Astrocyte of the spinal cord (primary cell): ENCODE data around the gene PCBD2.
"Not testable (repeated sequence)": the region's sequence is repeated elsewhere in the genome, so short reads cannot be mapped to it uniquely, and the experiment has no call there.

Experiments
- DNase-seq: peaks from one replicate; pipeline ENCODE4 v3.0.0; 2011; ENCODE audit warnings: low read depth, low spot score
- H3K4me3 ChIP-seq: 2 replicates; pipeline ENCODE4 v1.5.1; 2011; ENCODE audit warnings: low read depth, mild to moderate bottlenecking, low read length, moderate library complexity
- CTCF ChIP-seq: IDR thresholded peaks from 2 replicates; pipeline ENCODE4 v1.5.1; 2012; ENCODE audit warnings: low read depth, mild to moderate bottlenecking, low read length, inconsistent platforms
- in situ Hi-C: cut with HindIII; loops from 2 replicates; pipeline ENCODE4 v1.10.0; 2017; ENCODE audit warnings: low sequenced_read_pairs

PCBD2 gene

DNA sequence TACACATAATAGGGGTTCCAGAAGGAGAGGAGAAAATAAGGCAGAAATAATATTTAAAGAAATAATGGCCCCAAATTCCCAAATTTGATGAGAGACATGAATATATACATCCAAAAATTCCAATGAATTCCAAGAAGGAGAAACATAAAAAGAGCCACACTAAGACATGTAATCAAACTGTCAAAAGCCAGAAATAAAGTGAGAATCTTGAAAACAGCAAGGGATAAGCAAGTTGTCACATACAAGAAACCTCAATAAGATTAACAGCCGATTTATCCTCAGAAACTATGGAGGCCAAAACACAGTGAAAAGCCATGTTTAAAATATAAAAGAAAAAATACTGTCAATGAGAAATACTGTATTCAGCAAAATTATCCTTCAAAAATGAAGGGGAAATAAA is 77.3 kb downstream of the PCBD2 start:
- no peak overlapping the region for H3K4me3 ChIP-seq
- in situ Hi-C loops: no loop called here
- no peak for TF ChIP-seq CTCF
- DNase-seq: peak; percentile 13

DNA sequence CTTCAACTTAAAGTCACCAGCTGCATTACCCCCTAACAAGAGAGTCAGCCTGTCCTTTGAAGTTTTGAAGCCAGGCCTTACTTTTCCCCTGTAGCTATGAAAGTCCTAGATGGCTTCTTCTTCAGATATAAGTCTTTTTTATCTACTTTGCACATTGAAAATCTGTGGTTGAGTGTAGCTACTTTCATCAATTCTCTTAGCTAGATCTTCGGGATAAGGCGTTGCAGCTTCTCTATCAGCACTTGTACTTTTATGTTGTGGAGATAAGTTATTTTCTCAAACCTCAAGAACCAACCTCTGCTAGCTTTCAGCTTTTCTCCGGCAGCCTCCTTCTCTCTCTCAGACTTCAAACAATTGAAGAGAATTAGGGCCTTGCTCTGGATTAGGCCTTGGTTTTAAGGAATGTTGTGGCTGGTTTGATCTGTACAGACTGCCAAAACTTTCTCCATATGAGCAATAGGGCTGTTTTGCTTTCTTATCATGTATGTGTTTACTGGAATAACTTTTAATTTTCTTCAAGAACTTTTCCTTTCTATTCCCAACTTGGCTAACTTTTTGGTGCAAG is 84.4 kb downstream of the PCBD2 start:
- H3K4me3 ChIP-seq: no peak overlapping the region
- no peak for TF ChIP-seq CTCF
- in situ Hi-C loops: no loop called here
- DNase-seq: peak; percentile 32

DNA sequence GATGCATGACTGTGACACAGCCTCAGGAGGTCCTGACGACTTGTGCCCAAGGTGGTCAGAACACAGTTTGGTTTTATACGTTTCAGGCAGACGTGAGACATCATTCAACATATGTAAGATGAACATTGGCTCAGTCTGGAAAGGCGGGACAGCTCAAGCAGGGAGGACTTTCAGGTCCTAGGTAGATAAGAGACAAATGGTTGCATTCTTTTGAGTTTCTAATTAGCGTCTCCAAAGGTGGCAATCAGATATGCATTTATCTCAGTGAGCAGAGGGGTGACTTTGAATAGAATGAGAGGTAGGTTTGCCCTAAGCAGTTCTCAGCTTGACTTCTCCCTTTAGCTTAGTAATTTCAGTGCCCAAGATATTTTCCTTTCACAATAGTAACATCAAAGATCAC is 85.3 kb downstream of the PCBD2 start:
- H3K4me3 ChIP-seq, DNase-seq, in situ Hi-C loops: not testable (repeated sequence)

GRCh38 chr5:134992148-134992547 is 87.2 kb downstream of the PCBD2 start:
- no peak for TF ChIP-seq CTCF
- no peak for DNase-seq
- in situ Hi-C loops: no loop called here
- H3K4me3 ChIP-seq: no peak overlapping the region

GRCh38 chr5:134993161-134993560 is 88.2 kb downstream of the PCBD2 start:
- no peak for DNase-seq
- no peak for TF ChIP-seq CTCF
- in situ Hi-C loops: no loop called here
- no peak overlapping the region for H3K4me3 ChIP-seq

DNA sequence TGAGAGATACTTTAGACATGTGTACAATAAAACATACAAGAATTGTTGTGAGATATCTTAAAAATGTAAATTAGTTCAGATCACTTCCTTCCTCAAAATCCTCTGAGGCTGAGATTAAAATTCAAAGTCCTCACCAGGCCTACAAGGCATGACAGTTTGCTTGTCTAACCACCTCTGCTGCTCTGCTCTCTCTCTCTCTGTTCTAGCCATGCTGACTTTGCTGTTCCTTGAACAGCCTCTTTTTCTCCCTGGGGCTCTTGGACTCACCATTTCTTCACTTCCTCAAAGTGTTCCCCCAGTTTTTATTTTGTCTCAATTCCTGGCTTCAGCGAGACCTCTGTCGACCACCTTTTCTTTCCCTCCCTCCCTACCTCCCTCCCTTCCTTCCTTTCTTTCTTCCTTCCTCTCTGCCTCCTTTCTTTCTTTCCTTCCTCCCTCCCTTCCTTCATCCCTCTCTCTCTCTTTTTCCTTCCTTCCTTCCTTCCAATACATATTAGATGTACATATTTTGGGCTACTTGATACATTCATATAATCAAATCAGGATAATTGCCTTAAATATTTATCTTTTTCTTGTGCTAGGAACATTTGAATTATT is 89.7 kb downstream of the PCBD2 start:
- no peak for DNase-seq
- in situ Hi-C loops: no loop called here
- no peak overlapping the region for H3K4me3 ChIP-seq
- no peak for TF ChIP-seq CTCF

GRCh38 chr5:134995850-134996402 is 91.0 kb downstream of the PCBD2 start:
- no peak for DNase-seq

More at GRCh38 chr5:134995850-134996402, 91.0 kb downstream of the PCBD2 start:
- TF ChIP-seq CTCF: no peak
- in situ Hi-C loops: no loop called here
- H3K4me3 ChIP-seq: no peak overlapping the region
